Cardiac muscle cell (in vitro differentiated cells and primary cell): ENCODE measurements around the gene BACE1. TPM values are rescaled to one million over a fixed set of nuclear protein-coding genes. Genes with fewer than 3 reads are reported as not detected.

Source experiments
- DNase-seq, 2 donors: peaks; one replicate each; pipeline versions ENCODE4 v3.0.0 to v3.0.0-alpha.2; 2010 to 2017; ENCODE audit warnings: low read depth in 1 of 2, low spot score in 1 of 2
- H3K27ac ChIP-seq: fragments of 200-600 bp; sonication (generic); 2 replicates; pipeline ENCODE4 v1.5.1; 2016
- H3K27me3 ChIP-seq: fragments of 200-600 bp; sonication (generic); 2 replicates; pipeline ENCODE4 v1.6.0; 2016; ENCODE audit warnings: control low read depth
- H3K36me3 ChIP-seq: fragments of 200-600 bp; sonication (generic); 2 replicates; pipeline ENCODE4 v1.5.1; 2016; ENCODE audit warnings: control low read depth
- H3K4me1 ChIP-seq: fragments of 200-600 bp; sonication (generic); 2 replicates; pipeline ENCODE4 v1.8.1; 2017; ENCODE audit warnings: low read depth, mild to moderate bottlenecking, mixed run types
- H3K4me3 ChIP-seq: fragments of 200-600 bp; sonication (generic); 2 replicates; pipeline ENCODE4 v1.5.1; 2016; ENCODE audit warnings: mild to moderate bottlenecking
- H3K9me3 ChIP-seq: fragments of 200-600 bp; sonication (generic); 2 replicates; pipeline ENCODE4 v1.5.1; 2017; ENCODE audit warnings: low read depth, mild to moderate bottlenecking, control low read depth
- polyA plus RNA-seq: library from polyadenylated mRNA; unstranded; fragments of >200 nt; fragmentation: Nextera tagmentation; extraction: Ambion mirVana; gene quantifications from 2 replicates; pipeline ENCODE4 v1.2.1, GENCODE V29; 2016
- total RNA-seq: library from RNA; depleted of rRNA; stranded (reverse); fragments of >200 nt; gene quantifications from 2 replicates; pipeline ENCODE4 v1.2.3, GENCODE V29; 2016
- TF ChIP-seq, protein P1 (sequence below): IDR thresholded peaks from 2 replicates; pipeline ENCODE4 v1.5.1; 2012; ENCODE audit warnings: low read depth, mild to moderate bottlenecking, low read length

The BACE1 gene
- total RNA-seq (25.3 and 25.9 TPM in 2 replicates), polyA plus RNA-seq (9.8 and 13.4 TPM in 2 replicates)

GRCh38 chr11:117316197-117316961, at the start of gene BACE1:
Gene BACE1, minus strand, starts transcription at chr11:117316256. Its CDS starts 461 bp downstream, at chr11:117315795.
- Histone ChIP-seq H3K27ac (peak within 1 kb of the TSS; percentile 73), H3K4me1 (peaks cover 9% of the 10 kb centered on the region), H3K27me3 (no peaks in the 10 kb centered on the region), H3K36me3 (no peaks in the 10 kb centered on the region), H3K4me3 (peak within 1 kb of the TSS; percentile 98), H3K9me3 (no peaks in the 10 kb centered on the region)
- TF ChIP-seq, protein P1, sequence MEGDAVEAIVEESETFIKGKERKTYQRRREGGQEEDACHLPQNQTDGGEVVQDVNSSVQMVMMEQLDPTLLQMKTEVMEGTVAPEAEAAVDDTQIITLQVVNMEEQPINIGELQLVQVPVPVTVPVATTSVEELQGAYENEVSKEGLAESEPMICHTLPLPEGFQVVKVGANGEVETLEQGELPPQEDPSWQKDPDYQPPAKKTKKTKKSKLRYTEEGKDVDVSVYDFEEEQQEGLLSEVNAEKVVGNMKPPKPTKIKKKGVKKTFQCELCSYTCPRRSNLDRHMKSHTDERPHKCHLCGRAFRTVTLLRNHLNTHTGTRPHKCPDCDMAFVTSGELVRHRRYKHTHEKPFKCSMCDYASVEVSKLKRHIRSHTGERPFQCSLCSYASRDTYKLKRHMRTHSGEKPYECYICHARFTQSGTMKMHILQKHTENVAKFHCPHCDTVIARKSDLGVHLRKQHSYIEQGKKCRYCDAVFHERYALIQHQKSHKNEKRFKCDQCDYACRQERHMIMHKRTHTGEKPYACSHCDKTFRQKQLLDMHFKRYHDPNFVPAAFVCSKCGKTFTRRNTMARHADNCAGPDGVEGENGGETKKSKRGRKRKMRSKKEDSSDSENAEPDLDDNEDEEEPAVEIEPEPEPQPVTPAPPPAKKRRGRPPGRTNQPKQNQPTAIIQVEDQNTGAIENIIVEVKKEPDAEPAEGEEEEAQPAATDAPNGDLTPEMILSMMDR, result peak; percentile 61
- peak; percentile 91 to 93 for DNase-seq

GRCh38 chr11:117361432-117361831, 45.4 kb upstream of the BACE1 start:
- H3K27ac ChIP-seq, result no peak overlapping the region
- no peak for DNase-seq
- TF ChIP-seq, protein P1, result no peak
- H3K27me3 ChIP-seq, result no peaks in the 10 kb centered on the region
- H3K4me3 ChIP-seq, result no peak overlapping the region
- no peaks in the 10 kb centered on the region for H3K36me3 ChIP-seq
- H3K9me3 ChIP-seq, result no peaks in the 10 kb centered on the region
- no peaks in the 10 kb centered on the region for H3K4me1 ChIP-seq

GRCh38 chr11:117356126-117356890, 40.3 kb upstream of the BACE1 start:
- Histone ChIP-seq H3K4me1 (no peaks in the 10 kb centered on the region), H3K27me3 (no peaks in the 10 kb centered on the region), H3K4me3 (no peak overlapping the region), H3K9me3 (no peaks in the 10 kb centered on the region), H3K36me3 (peaks cover 2% of the 10 kb centered on the region), H3K27ac (no peak overlapping the region)
- no peak for DNase-seq
- TF ChIP-seq, protein P1, result no peak

- Histone ChIP-seq H3K4me3 (no peak overlapping the region), H3K9me3 (no peaks in the 10 kb centered on the region), H3K4me1 (no peaks in the 10 kb centered on the region), H3K27ac (no peak overlapping the region), H3K27me3 (no peaks in the 10 kb centered on the region), H3K36me3 (peaks cover 2% of the 10 kb centered on the region)
- TF ChIP-seq, protein P1, result no peak
- no peak for DNase-seq
Observed at GRCh38 chr11:117354550-117354949, 38.5 kb upstream of the BACE1 start.

DNA sequence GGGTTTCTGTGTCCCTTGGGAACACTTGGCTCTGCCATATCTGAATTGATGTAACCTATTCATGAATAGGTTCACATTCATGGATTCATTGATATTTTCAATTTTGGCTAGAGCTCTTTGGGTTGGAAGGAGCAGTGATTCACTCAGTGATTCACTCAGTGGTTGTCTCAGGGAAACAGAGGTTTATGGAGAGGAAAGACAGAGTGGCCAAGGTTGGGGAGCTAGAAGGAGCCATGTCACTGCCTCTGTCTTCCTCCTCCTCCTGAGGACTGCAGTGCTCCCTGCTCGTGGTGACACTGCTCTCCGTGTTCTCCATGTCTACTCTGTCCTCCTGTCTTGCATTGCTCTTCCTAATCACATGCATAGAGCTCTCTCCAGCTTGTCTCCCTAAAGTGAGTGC, 29.0 kb upstream of the BACE1 start:
- TF ChIP-seq, protein P1, result no peak
- H3K36me3 ChIP-seq, result no peaks in the 10 kb centered on the region

More for the DNA sequence above, 29.0 kb upstream of the BACE1 start:
- Histone ChIP-seq H3K4me1 (no peaks in the 10 kb centered on the region), H3K9me3 (no peaks in the 10 kb centered on the region), H3K27me3 (no peaks in the 10 kb centered on the region), H3K27ac (no peak overlapping the region), H3K4me3 (no peak overlapping the region)
- no peak for DNase-seq
